H1 (cell line): ENCODE measurements around the gene HPS3. TPM values are rescaled to one million over a fixed set of nuclear protein-coding genes. Genes with fewer than 3 reads are reported as not detected.
"Not testable (repeated sequence)": the region's sequence is repeated elsewhere in the genome, so short reads cannot be mapped to it uniquely, and the experiment has no call there.

Source experiments
- CTCF ChIA-PET: fragments of 300-600 bp; sonication (Branson Sonifier 250); formaldehyde crosslinking; loops from one replicate; lab custom pipeline; 2021; ENCODE audit not compliant: partially characterized antibody; lab: Charles Lee
- POLR2A ChIA-PET: fragments of 300-600 bp; sonication (Branson Sonifier 250); formaldehyde crosslinking; loops from one replicate; lab custom pipeline; 2021; ENCODE audit warnings: inconsistent platforms; ENCODE audit not compliant: partially characterized antibody; lab: Charles Lee
- DNase-seq, 2 experiments: peaks; one replicate each; pipeline versions ENCODE4 v3.0.0 to v3.0.0-alpha.2; 2010 to 2022; ENCODE audit warnings: low spot score in 2 of 2, low read depth in 1 of 2, mixed read lengths in 1 of 2
- FAIRE-seq: peaks from 2 replicates; lab custom pipeline; 2011; peaks lifted over from hg19 to GRCh38; lab: Jason Lieb, UNC
- H2AFZ ChIP-seq: 2 replicates; pipeline ENCODE4 v1.8.1; 2012; ENCODE audit warnings: low read length, inconsistent platforms
- H2AK5ac ChIP-seq: 2 replicates; pipeline ENCODE4 v1.6.1; 2013; ENCODE audit warnings: low read depth, low read length
- H2BK120ac ChIP-seq: replicated peaks from 2 replicates; pipeline ENCODE3; 2013; ENCODE audit warnings: low read depth, low read length, inconsistent platforms
- H2BK12ac ChIP-seq: 2 replicates; pipeline ENCODE4 v1.6.1; 2013; ENCODE audit warnings: low read depth, low read length
- H2BK15ac ChIP-seq: 2 replicates; pipeline ENCODE4 v1.6.1; 2013; ENCODE audit warnings: low read length
- H2BK20ac ChIP-seq: 2 replicates; pipeline ENCODE4 v1.6.1; 2013; ENCODE audit warnings: low read length
- H2BK5ac ChIP-seq: 2 replicates; pipeline ENCODE4 v1.6.1; 2013; ENCODE audit warnings: low read depth, low read length
- H3K14ac ChIP-seq: 2 replicates; pipeline ENCODE4 v1.6.1; 2013; ENCODE audit warnings: inconsistent platforms; ENCODE audit not compliant: insufficient read length
- H3K18ac ChIP-seq: 2 replicates; pipeline ENCODE4 v1.6.1; 2013; ENCODE audit warnings: low read length; ENCODE audit errors: extremely low read depth
- H3K23ac ChIP-seq: 2 replicates; pipeline ENCODE4 v1.6.1; 2013; ENCODE audit warnings: inconsistent platforms; ENCODE audit not compliant: insufficient read length
- H3K23me2 ChIP-seq: 2 replicates; pipeline ENCODE4 v1.6.1; 2013; ENCODE audit warnings: low read depth, low read length
- H3K27ac ChIP-seq: 2 replicates; pipeline ENCODE4 v1.6.1; 2011; ENCODE audit warnings: low read depth, low read length, inconsistent platforms
- H3K27me3 ChIP-seq, 4 experiments: replicated peaks in 1 of 4; 1 replicate in 1 of 4; 2 replicates in 3 of 4; pipeline versions ENCODE4 v1.6.1 to v1.8.1; 2011 to 2013; ENCODE audit warnings: low read length in 3 of 4, mild to moderate bottlenecking in 3 of 4, inconsistent platforms in 2 of 4, mixed read lengths in 2 of 4, moderate library complexity in 1 of 4; ENCODE audit not compliant: control insufficient read depth in 3 of 4, insufficient read depth in 3 of 4; ENCODE audit errors: extremely low read depth in 1 of 4
- H3K36me3 ChIP-seq, 4 experiments: 2 replicates each; pipeline versions ENCODE4 v1.6.1 to v1.8.1; 2011 to 2013; ENCODE audit warnings: mild to moderate bottlenecking in 4 of 4, low read length in 3 of 4, moderate library complexity in 2 of 4, control low read depth in 1 of 4, inconsistent platforms in 1 of 4; ENCODE audit not compliant: insufficient read depth in 4 of 4, control insufficient read depth in 2 of 4
- H3K4ac ChIP-seq: replicated peaks from 2 replicates; pipeline ENCODE3; 2013; ENCODE audit warnings: low read length, low read depth, mixed read lengths, inconsistent platforms; ENCODE audit not compliant: insufficient read length
- H3K4me1 ChIP-seq, 4 experiments: replicated peaks in 1 of 4; 1 replicate in 1 of 4; 2 replicates in 3 of 4; pipeline versions ENCODE4 v1.6.1 to v1.8.1; 2011 to 2013; ENCODE audit warnings: low read length in 3 of 4, inconsistent platforms in 2 of 4, mixed read lengths in 1 of 4; ENCODE audit not compliant: insufficient read depth in 4 of 4, control insufficient read depth in 3 of 4
- H3K4me2 ChIP-seq, 2 experiments: 2 replicates each; pipeline versions ENCODE4 v1.6.1 to v1.8.1; 2011 to 2013; ENCODE audit warnings: low read depth in 2 of 2, low read length in 2 of 2, control low read depth in 1 of 2, inconsistent platforms in 1 of 2, mild to moderate bottlenecking in 1 of 2; ENCODE audit not compliant: insufficient read depth in 1 of 2
- H3K4me3 ChIP-seq, 4 experiments: fragments of 200-600, 300-600 bp in 1 of 4; sonication (generic), shearing (Covaris generic), sonication (Bioruptor Twin) in 1 of 4; 2 replicates each; pipeline versions ENCODE4 v1.5.1 to v1.8.1; 2011 to 2016; ENCODE audit warnings: low read length in 4 of 4, low read depth in 3 of 4, control low read depth in 2 of 4, inconsistent platforms in 2 of 4, mild to moderate bottlenecking in 2 of 4, mixed read lengths in 1 of 4, moderate library complexity in 1 of 4; ENCODE audit not compliant: insufficient read depth in 2 of 4; ENCODE audit errors: extremely low read depth in 1 of 4
- H3K56ac ChIP-seq: replicated peaks from 2 replicates; pipeline ENCODE3; 2013; ENCODE audit warnings: low read depth, mild to moderate bottlenecking, mixed read lengths, low read length, inconsistent platforms; ENCODE audit not compliant: insufficient read length
- H3K79me1 ChIP-seq: 2 replicates; pipeline ENCODE4 v1.6.1; 2013; ENCODE audit warnings: low read depth, low read length, control low read depth
- H3K79me2 ChIP-seq, 2 experiments: 2 replicates each; pipeline versions ENCODE4 v1.6.1 to v1.8.1; 2012 to 2013; ENCODE audit warnings: low read length in 2 of 2, mild to moderate bottlenecking in 2 of 2, inconsistent platforms in 1 of 2; ENCODE audit not compliant: insufficient read depth in 2 of 2, control insufficient read depth in 1 of 2
- H3K9ac ChIP-seq, 4 experiments: replicated peaks in 1 of 4; 1 replicate in 1 of 4; 2 replicates in 3 of 4; pipeline versions ENCODE4 v1.6.1 to v1.8.1; 2011 to 2013; ENCODE audit warnings: low read depth in 3 of 4, low read length in 3 of 4, control low read depth in 2 of 4, mild to moderate bottlenecking in 2 of 4, moderate library complexity in 2 of 4, inconsistent platforms in 1 of 4; ENCODE audit errors: extremely low read depth in 1 of 4
- H3K9me3 ChIP-seq, 2 experiments: 2 replicates each; pipeline versions ENCODE4 v1.6.1 to v1.8.1; 2012 to 2013; ENCODE audit warnings: mild to moderate bottlenecking in 2 of 2, moderate library complexity in 2 of 2, control low read depth in 1 of 2, inconsistent platforms in 1 of 2, low read depth in 1 of 2, low read length in 1 of 2, mixed read lengths in 1 of 2; ENCODE audit not compliant: insufficient read depth in 2 of 2
- H4K20me1 ChIP-seq, 2 experiments: replicated peaks in 1 of 2; 2 replicates each; pipeline versions ENCODE3 to v1.8.1; 2011 to 2013; ENCODE audit warnings: inconsistent platforms in 2 of 2, low read length in 2 of 2, mild to moderate bottlenecking in 1 of 2; ENCODE audit not compliant: insufficient read depth in 2 of 2, control insufficient read depth in 1 of 2
- H4K5ac ChIP-seq: 2 replicates; pipeline ENCODE4 v1.6.1; 2013; ENCODE audit warnings: low read length, low read depth, mixed read lengths, inconsistent platforms; ENCODE audit not compliant: insufficient read length
- H4K8ac ChIP-seq: 2 replicates; pipeline ENCODE4 v1.8.0; 2013; ENCODE audit warnings: mild to moderate bottlenecking, moderate library complexity, low read length, inconsistent platforms; ENCODE audit not compliant: insufficient read depth; ENCODE audit errors: extremely low read depth
- H4K91ac ChIP-seq: replicated peaks from 2 replicates; pipeline ENCODE3; 2013; ENCODE audit warnings: low read length, mixed read lengths, inconsistent platforms; ENCODE audit not compliant: insufficient read length
- WGBS, 2 experiments: shearing (Covaris generic) in 1 of 2; methylation state at CpG; one replicate each; pipeline versions ENCODE4 v1.1.6 to v1.1.7; 2013 to 2015; ENCODE audit warnings: low lambda C conversion rate in 2 of 2, mixed read lengths in 2 of 2, inconsistent platforms in 1 of 2, low coverage in 1 of 2, missing lambda C conversion rate in 1 of 2; ENCODE audit not compliant: insufficient replicate concordance in 2 of 2, insufficient coverage in 1 of 2, insufficient read length in 1 of 2; ENCODE audit errors: extremely low coverage in 1 of 2, missing lambda C conversion rate in 1 of 2; 5-methylcytosine and 5-hydroxymethylcytosine counted together
- polyA plus RNA-seq, 7 experiments: library from polyadenylated mRNA; depleted of rRNA in 3 of 7; stranded (reverse) in 5 of 7; unstranded in 2 of 7; fragments of >200 nt in 5 of 7; fragments of 200-250 nt in 2 of 7; gene quantifications; 1 replicate in 5 of 7; 2 replicates in 1 of 7; 4 replicates in 1 of 7; pipeline versions ENCODE4 v1.2.1 to v1.2.3, GENCODE V29; 2011 to 2013; ENCODE audit warnings: missing spikeins in 2 of 7, mixed read lengths in 2 of 7
- total RNA-seq: library from RNA; stranded (reverse); fragmentation: NEBNext Ultra II Directional; extraction: Animal tissue kit (Norgen Biotek cat#: 25700); gene quantifications from 2 replicates; pipeline ENCODE4 v1.2.1, GENCODE V29; 2021

The HPS3 gene
- total and polyA plus RNA-seq, 2 of the 8 experiments (the other 6 are each of a cell fraction or from before 2014, with no cell fraction given): 23.7 to 48.7 TPM

DNA sequence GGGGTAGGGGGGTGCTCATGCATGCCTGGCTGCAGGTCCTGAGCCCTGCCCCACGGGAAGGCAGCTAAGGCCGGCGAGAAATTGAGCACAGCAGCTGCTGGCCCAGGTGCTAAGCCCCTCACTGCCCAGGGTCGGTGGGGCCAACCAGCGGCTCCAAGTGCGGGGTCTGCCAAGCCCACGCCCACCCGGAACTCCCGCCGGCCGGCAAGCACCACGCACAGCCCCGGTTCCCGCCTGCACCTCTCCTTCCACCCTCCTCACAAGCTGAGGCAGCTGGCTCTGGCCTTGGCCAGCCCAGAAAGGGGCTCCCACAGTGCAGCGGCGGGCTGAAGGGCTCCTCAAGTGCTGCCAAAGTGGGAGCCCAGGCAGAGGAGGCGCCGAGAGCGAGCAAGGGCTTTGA lies 31.5 kb upstream of the HPS3 start:
- H2BK15ac ChIP-seq, H3K14ac ChIP-seq, H2AK5ac ChIP-seq, H3K36me3 ChIP-seq, H3K9ac ChIP-seq, DNase-seq, H3K56ac ChIP-seq, H4K5ac ChIP-seq, H3K4me1 ChIP-seq, H2BK120ac ChIP-seq, H4K8ac ChIP-seq, H2BK5ac ChIP-seq, H3K18ac ChIP-seq, H3K79me2 ChIP-seq, H3K4me2 ChIP-seq, H3K9me3 ChIP-seq, H4K20me1 ChIP-seq, H3K23ac ChIP-seq, H3K27ac ChIP-seq, H3K79me1 ChIP-seq, H3K27me3 ChIP-seq, H3K4ac ChIP-seq, H2AFZ ChIP-seq, H4K91ac ChIP-seq, H3K23me2 ChIP-seq, H2BK20ac ChIP-seq, FAIRE-seq, POLR2A ChIA-PET, H2BK12ac ChIP-seq, H3K4me3 ChIP-seq: not testable (repeated sequence)
- CTCF ChIA-PET: interaction anchor here (1.3 to 2.0 kb wide), 2 partner anchors 11 to 15 kb away, joined by 3 to 4 read pairs; no protein-coding TSS in a partner anchor
- WGBS, 2 experiments: 93% methylated on average over 16 of the region's 19 CpGs; no CpG with 5 or more reads in 1 of the 2 experiments
